IMR-90 (cell line): ENCODE data around the gene BSND. TPM values are rescaled to one million over a fixed set of nuclear protein-coding genes. Genes with fewer than 3 reads are reported as not detected.

Experiments used
- ATAC-seq: fragments of 200-7000 bp; cut with Tn5 transposase; 2 replicates; pipeline ENCODE4 v1.9.1; 2020; ENCODE audit warnings: low read depth, mild to moderate bottlenecking, moderate library complexity
- BruUV-seq: library from RNA; stranded (reverse); fragments of 400-500 nt; replicated peaks from 2 replicates; lab custom pipeline; 2021; lab: Mats Ljungman, UMichigan
- CTCF ChIA-PET: fragments of 300-600 bp; formaldehyde crosslinking; extraction: SDS; loops from one replicate; lab custom pipeline; 2021; ENCODE audit warnings: antibody characterized with exemption; lab: Yijun Ruan, JAX
- POLR2A ChIA-PET: fragments of 300-600 bp; sonication (Branson Sonifier 250); formaldehyde crosslinking; loops from one replicate; lab custom pipeline; 2022; ENCODE audit warnings: antibody characterized with exemption; ENCODE audit not compliant: unreplicated experiment; lab: Charles Lee
- DNase-seq: peaks from one replicate; pipeline ENCODE4 v3.0.0; 2013
- H2AFZ ChIP-seq: replicated peaks from 2 replicates; pipeline ENCODE3; 2013; ENCODE audit warnings: low read length, mild to moderate bottlenecking; ENCODE audit not compliant: poor library complexity
- H2AK5ac ChIP-seq: 2 replicates; pipeline ENCODE4 v1.6.1; 2013; ENCODE audit warnings: low read depth, low read length, inconsistent platforms
- H2AK9ac ChIP-seq: replicated peaks from 2 replicates; pipeline ENCODE3; 2013; ENCODE audit warnings: mild to moderate bottlenecking, low read depth, low read length, moderate library complexity; ENCODE audit not compliant: poor library complexity
- H2BK120ac ChIP-seq: 2 replicates; pipeline ENCODE4 v1.6.1; 2013; ENCODE audit warnings: low read depth, low read length, inconsistent platforms
- H2BK15ac ChIP-seq: 3 replicates; pipeline ENCODE4 v1.6.1; 2013; ENCODE audit warnings: low read depth, low read length, inconsistent platforms
- H2BK20ac ChIP-seq: 2 replicates; pipeline ENCODE4 v1.6.1; 2013; ENCODE audit warnings: low read depth, mild to moderate bottlenecking, inconsistent platforms, low read length, moderate library complexity
- H2BK5ac ChIP-seq: 2 replicates; pipeline ENCODE4 v1.6.1; 2013; ENCODE audit warnings: mild to moderate bottlenecking, low read depth, low read length, inconsistent platforms; ENCODE audit not compliant: poor library complexity, severe bottlenecking
- H3K14ac ChIP-seq: replicated peaks from 2 replicates; pipeline ENCODE4 v1.6.1; 2013; ENCODE audit warnings: low read depth, low read length, inconsistent platforms
- H3K18ac ChIP-seq: 2 replicates; pipeline ENCODE4 v1.6.1; 2013; ENCODE audit warnings: low read depth, low read length, control low read depth
- H3K23ac ChIP-seq: 2 replicates; pipeline ENCODE4 v1.6.1; 2013; ENCODE audit warnings: low read depth, low read length, inconsistent platforms
- H3K27ac ChIP-seq: 2 replicates; pipeline ENCODE4 v1.5.1; 2013; ENCODE audit warnings: mild to moderate bottlenecking, control low read depth, low read length; ENCODE audit not compliant: insufficient read depth
- H3K27me3 ChIP-seq: 2 replicates; pipeline ENCODE4 v1.6.1; 2013; ENCODE audit warnings: low read length; ENCODE audit not compliant: control insufficient read depth, insufficient read depth
- H3K36me3 ChIP-seq: 2 replicates; pipeline ENCODE4 v1.6.1; 2013; ENCODE audit warnings: low read length, mixed read lengths; ENCODE audit not compliant: control insufficient read depth, insufficient read depth
- H3K4ac ChIP-seq: 2 replicates; pipeline ENCODE4 v1.6.1; 2013; ENCODE audit warnings: low read depth, low read length, inconsistent platforms
- H3K4me1 ChIP-seq: 2 replicates; pipeline ENCODE4 v1.6.1; 2013; ENCODE audit warnings: low read length, mixed read lengths; ENCODE audit not compliant: control insufficient read depth, insufficient read depth
- H3K4me2 ChIP-seq: 2 replicates; pipeline ENCODE4 v1.6.1; 2013; ENCODE audit warnings: low read depth, mild to moderate bottlenecking, control low read depth, low read length, moderate library complexity
- H3K4me3 ChIP-seq: 2 replicates; pipeline ENCODE4 v1.5.1; 2013; ENCODE audit warnings: low read depth, mild to moderate bottlenecking, control low read depth, low read length, moderate library complexity; ENCODE audit not compliant: insufficient read depth
- H3K56ac ChIP-seq: 2 replicates; pipeline ENCODE4 v1.6.1; 2013; ENCODE audit warnings: low read length, inconsistent platforms; ENCODE audit not compliant: insufficient read depth; ENCODE audit errors: extremely low read depth
- H3K79me1 ChIP-seq, 2 experiments: 2 replicates each; pipeline ENCODE4 v1.6.1; 2013; ENCODE audit warnings: low read length in 2 of 2, inconsistent platforms in 1 of 2, low read depth in 1 of 2
- H3K9ac ChIP-seq: 2 replicates; pipeline ENCODE4 v1.6.1; 2013; ENCODE audit warnings: low read depth, low read length, control low read depth
- H3K9me1 ChIP-seq: 2 replicates; pipeline ENCODE4 v1.6.1; 2013; ENCODE audit warnings: low read length, inconsistent platforms; ENCODE audit not compliant: insufficient read depth
- H3K9me3 ChIP-seq: 2 replicates; pipeline ENCODE4 v1.6.1; 2013; ENCODE audit warnings: low read length; ENCODE audit not compliant: control insufficient read depth, insufficient read depth
- H4K20me1 ChIP-seq: 2 replicates; pipeline ENCODE4 v1.6.1; 2013; ENCODE audit warnings: low read length, inconsistent platforms; ENCODE audit not compliant: insufficient read depth
- H4K5ac ChIP-seq: 2 replicates; pipeline ENCODE4 v1.6.1; 2013; ENCODE audit warnings: mild to moderate bottlenecking, low read depth, low read length, control low read depth
- H4K8ac ChIP-seq, 2 experiments: 2 replicates each; pipeline ENCODE4 v1.6.1; 2013; ENCODE audit warnings: low read depth in 2 of 2, low read length in 2 of 2, control low read depth in 1 of 2, inconsistent platforms in 1 of 2
- H4K91ac ChIP-seq: 2 replicates; pipeline ENCODE4 v1.6.1; 2013; ENCODE audit warnings: low read depth, low read length, inconsistent platforms; ENCODE audit not compliant: insufficient read depth
- BHLHE40 ChIP-seq: fragments of 150-350 bp; IDR thresholded peaks from 2 replicates; pipeline ENCODE4 v1.6.1; 2016; ENCODE audit warnings: mild to moderate bottlenecking, low read depth, low read length
- CEBPB ChIP-seq: IDR thresholded peaks from 2 replicates; pipeline ENCODE4 v1.6.1; 2012; ENCODE audit warnings: low read depth, low read length, improper control_type of control experiment
- CHD1 ChIP-seq: IDR thresholded peaks from 2 replicates; pipeline ENCODE4 v1.6.1; 2012; ENCODE audit warnings: low read depth, low read length, improper control_type of control experiment
- FOS ChIP-seq: fragments of 150-350 bp; IDR thresholded peaks from 2 replicates; pipeline ENCODE4 v1.6.1; 2016; ENCODE audit warnings: low read depth, low read length
- MAFK ChIP-seq: IDR thresholded peaks from 2 replicates; pipeline ENCODE4 v1.6.1; 2012; ENCODE audit warnings: low read depth, low read length, improper control_type of control experiment
- MAZ ChIP-seq: IDR thresholded peaks from 2 replicates; pipeline ENCODE4 v1.6.1; 2012; ENCODE audit warnings: low read depth, mild to moderate bottlenecking, low read length, improper control_type of control experiment, moderate library complexity, borderline replicate concordance
- MXI1 ChIP-seq: IDR thresholded peaks from 2 replicates; pipeline ENCODE4 v1.6.1; 2012; ENCODE audit warnings: low read depth, mild to moderate bottlenecking, low read length, moderate library complexity, borderline replicate concordance
- NFE2L2 ChIP-seq: fragments of 150-350 bp; IDR thresholded peaks from 2 replicates; pipeline ENCODE4 v1.6.1; 2016; ENCODE audit warnings: low read depth, mild to moderate bottlenecking, low read length
- POLR2A ChIP-seq: IDR thresholded peaks from 2 replicates; pipeline ENCODE4 v1.6.1; 2012; ENCODE audit warnings: mild to moderate bottlenecking, low read depth, low read length
- RAD21 ChIP-seq: IDR thresholded peaks from 2 replicates; pipeline ENCODE4 v1.6.1; 2012; ENCODE audit warnings: low read length, improper control_type of control experiment
- RCOR1 ChIP-seq: IDR thresholded peaks from 2 replicates; pipeline ENCODE4 v1.6.1; 2012; ENCODE audit warnings: mild to moderate bottlenecking, low read length, improper control_type of control experiment; ENCODE audit not compliant: insufficient replicate concordance
- RFX5 ChIP-seq: IDR thresholded peaks from 2 replicates; pipeline ENCODE4 v1.8.0; 2012; ENCODE audit warnings: low read depth, mild to moderate bottlenecking, low read length, moderate library complexity
- SMC3 ChIP-seq: fragments of 150-350 bp; IDR thresholded peaks from 2 replicates; pipeline ENCODE4 v1.6.1; 2016; ENCODE audit warnings: low read depth, mild to moderate bottlenecking, antibody characterized with exemption, low read length, moderate library complexity
- WGBS, 2 experiments: methylation state at CpG; one replicate each; pipeline versions ENCODE4 v1.1.5 to v1.1.7; 2013; ENCODE audit warnings: missing lambda C conversion rate in 2 of 2; ENCODE audit not compliant: insufficient read length in 1 of 2; ENCODE audit errors: extremely low coverage in 2 of 2; 5-methylcytosine and 5-hydroxymethylcytosine counted together
- dilution Hi-C: fragments of 300-500 bp; cut with HindIII; formaldehyde crosslinking; loops from one replicate; pipeline ENCODE4 v1.14.3; 2018; ENCODE audit warnings: low sequenced_read_pairs; ENCODE audit not compliant: unreplicated experiment
- in situ Hi-C: fragments of 300-500 bp; cut with MboI; formaldehyde crosslinking; loops from 3 replicates; pipeline ENCODE4 v1.14.3; 2019; ENCODE audit warnings: low sequenced_read_pairs, inconsistent platforms, mixed read lengths
- intact Hi-C: fragments of 100-400 bp; cut with micrococcal nuclease; formaldehyde crosslinking; loops from 2 replicates; pipeline ENCODE4 v1.10.0; 2022
- polyA plus RNA-seq, 3 experiments: library from polyadenylated mRNA; depleted of rRNA; stranded (reverse); fragments of >200 nt; gene quantifications; 2 replicates each; pipeline ENCODE4 v1.2.3, GENCODE V29; 2012; ENCODE audit warnings: low replicate concordance in 1 of 3
- total RNA-seq: library from RNA; depleted of rRNA; stranded (reverse); fragments of >200 nt; gene quantifications from 2 replicates; pipeline ENCODE4 v1.2.3, GENCODE V29; 2012
- TF ChIP-seq, protein P1 (sequence below): fragments of 150-350 bp; IDR thresholded peaks from 2 replicates; pipeline ENCODE4 v1.6.1; 2016; ENCODE audit warnings: low read depth, mild to moderate bottlenecking, low read length, moderate library complexity, borderline replicate concordance
- TF ChIP-seq, protein P2 (sequence below): conservative IDR thresholded peaks from 2 replicates; pipeline ENCODE4 v1.5.1; 2012; ENCODE audit warnings: mild to moderate bottlenecking, low read depth, low read length, improper control_type of control experiment
- TF ChIP-seq, protein P3 (sequence below): fragments of 150-350 bp; IDR thresholded peaks from 2 replicates; pipeline ENCODE4 v1.6.1; 2017; ENCODE audit warnings: mild to moderate bottlenecking, antibody characterized with exemption, low read length, low read depth

Gene BSND
- total and polyA plus RNA-seq, 2 of the 4 experiments (the other 2 are of a cell fraction) = not detected

DNA sequence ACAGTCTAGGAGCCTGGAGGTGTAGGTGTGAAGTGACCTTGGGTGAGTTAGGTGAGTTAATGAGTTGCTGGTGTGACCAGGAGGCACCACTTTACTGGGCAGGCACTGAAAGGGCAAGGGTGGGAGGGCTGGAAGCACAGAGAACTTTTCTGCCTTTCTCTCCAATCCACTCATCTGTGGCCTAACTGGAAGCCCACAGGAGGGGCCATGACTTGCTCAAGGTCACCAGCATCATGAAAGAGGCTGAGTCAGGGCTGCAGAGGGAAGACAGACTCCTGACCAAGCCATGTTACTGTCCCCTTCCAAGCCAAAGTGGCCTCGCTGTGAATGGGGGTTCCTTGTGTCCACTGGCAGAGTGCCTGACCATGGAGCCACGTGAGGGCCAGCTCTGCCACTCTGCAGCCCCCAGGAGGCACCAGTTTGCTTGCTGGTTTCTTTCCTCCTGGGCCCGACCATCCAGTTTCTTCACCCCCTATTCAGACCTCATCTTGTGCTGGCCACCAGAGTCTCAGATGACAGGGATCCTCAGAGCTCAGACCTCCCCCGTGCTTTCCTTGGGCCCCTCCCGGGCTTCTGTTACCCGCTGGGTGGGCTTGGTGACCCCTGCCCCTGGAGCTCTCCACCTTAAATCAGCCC is 4.3 kb upstream of the BSND start:
- no peak overlapping the region for H2BK20ac ChIP-seq
- peaks cover 63% of the 10 kb centered on the region for H3K27me3 ChIP-seq
- no peak overlapping the region for H4K91ac ChIP-seq
- no peak overlapping the region for H2AFZ ChIP-seq
- no peaks in the 10 kb centered on the region for H3K79me1 ChIP-seq
- dilution Hi-C loops (no loop called here), in situ Hi-C loops (no loop called here), intact Hi-C loops (no loop called here)
- CTCF ChIA-PET = no interaction called here
- peaks cover 7% of the 10 kb centered on the region; the same call in 1 of the 2 replicates for H4K20me1 ChIP-seq
- no peak overlapping the region for H3K56ac ChIP-seq
- no peaks in the 10 kb centered on the region for H3K4me1 ChIP-seq
- no peak overlapping the region for H2BK120ac ChIP-seq
- H3K9me3 ChIP-seq = no peaks in the 10 kb centered on the region
- 20% methylated on average over 1 of the region's 6 CpGs; no CpG with 5 or more reads in 1 of the 2 experiments for WGBS, 2 experiments
- no peak overlapping the region for H3K4ac ChIP-seq
- no peaks in the 10 kb centered on the region for H3K36me3 ChIP-seq
- no peak overlapping the region for H4K8ac ChIP-seq
- POLR2A ChIA-PET = no interaction called here
- H3K23ac ChIP-seq = no peak overlapping the region
- H4K5ac ChIP-seq = no peak overlapping the region
- H3K27ac ChIP-seq = no peak overlapping the region
- no peak overlapping the region for H3K4me3 ChIP-seq
- no peak overlapping the region for H3K18ac ChIP-seq
- no peaks in the 10 kb centered on the region for H3K9me1 ChIP-seq
- no peak for ATAC-seq
- no peak overlapping the region for H3K14ac ChIP-seq
- H2BK5ac ChIP-seq = no peak overlapping the region
- no peak overlapping the region for H3K4me2 ChIP-seq
- DNase-seq = no peak
- no peak for TF ChIP-seq MAFK
- no peak for TF ChIP-seq SMC3
- TF ChIP-seq RFX5 = no peak
- no peak for TF ChIP-seq CEBPB
- no peak for TF ChIP-seq CHD1
- no peak for TF ChIP-seq NFE2L2
- TF ChIP-seq RCOR1 = no peak
- TF ChIP-seq, protein P1, sequence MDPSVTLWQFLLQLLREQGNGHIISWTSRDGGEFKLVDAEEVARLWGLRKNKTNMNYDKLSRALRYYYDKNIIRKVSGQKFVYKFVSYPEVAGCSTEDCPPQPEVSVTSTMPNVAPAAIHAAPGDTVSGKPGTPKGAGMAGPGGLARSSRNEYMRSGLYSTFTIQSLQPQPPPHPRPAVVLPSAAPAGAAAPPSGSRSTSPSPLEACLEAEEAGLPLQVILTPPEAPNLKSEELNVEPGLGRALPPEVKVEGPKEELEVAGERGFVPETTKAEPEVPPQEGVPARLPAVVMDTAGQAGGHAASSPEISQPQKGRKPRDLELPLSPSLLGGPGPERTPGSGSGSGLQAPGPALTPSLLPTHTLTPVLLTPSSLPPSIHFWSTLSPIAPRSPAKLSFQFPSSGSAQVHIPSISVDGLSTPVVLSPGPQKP = no peak
- TF ChIP-seq FOS = no peak
- no peak for TF ChIP-seq RAD21
- no peak for TF ChIP-seq BHLHE40
- TF ChIP-seq, protein P2, sequence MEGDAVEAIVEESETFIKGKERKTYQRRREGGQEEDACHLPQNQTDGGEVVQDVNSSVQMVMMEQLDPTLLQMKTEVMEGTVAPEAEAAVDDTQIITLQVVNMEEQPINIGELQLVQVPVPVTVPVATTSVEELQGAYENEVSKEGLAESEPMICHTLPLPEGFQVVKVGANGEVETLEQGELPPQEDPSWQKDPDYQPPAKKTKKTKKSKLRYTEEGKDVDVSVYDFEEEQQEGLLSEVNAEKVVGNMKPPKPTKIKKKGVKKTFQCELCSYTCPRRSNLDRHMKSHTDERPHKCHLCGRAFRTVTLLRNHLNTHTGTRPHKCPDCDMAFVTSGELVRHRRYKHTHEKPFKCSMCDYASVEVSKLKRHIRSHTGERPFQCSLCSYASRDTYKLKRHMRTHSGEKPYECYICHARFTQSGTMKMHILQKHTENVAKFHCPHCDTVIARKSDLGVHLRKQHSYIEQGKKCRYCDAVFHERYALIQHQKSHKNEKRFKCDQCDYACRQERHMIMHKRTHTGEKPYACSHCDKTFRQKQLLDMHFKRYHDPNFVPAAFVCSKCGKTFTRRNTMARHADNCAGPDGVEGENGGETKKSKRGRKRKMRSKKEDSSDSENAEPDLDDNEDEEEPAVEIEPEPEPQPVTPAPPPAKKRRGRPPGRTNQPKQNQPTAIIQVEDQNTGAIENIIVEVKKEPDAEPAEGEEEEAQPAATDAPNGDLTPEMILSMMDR = no peak
- TF ChIP-seq POLR2A = no peak
- no peak for TF ChIP-seq MAZ
- no peak for TF ChIP-seq MXI1
- TF ChIP-seq, protein P3, sequence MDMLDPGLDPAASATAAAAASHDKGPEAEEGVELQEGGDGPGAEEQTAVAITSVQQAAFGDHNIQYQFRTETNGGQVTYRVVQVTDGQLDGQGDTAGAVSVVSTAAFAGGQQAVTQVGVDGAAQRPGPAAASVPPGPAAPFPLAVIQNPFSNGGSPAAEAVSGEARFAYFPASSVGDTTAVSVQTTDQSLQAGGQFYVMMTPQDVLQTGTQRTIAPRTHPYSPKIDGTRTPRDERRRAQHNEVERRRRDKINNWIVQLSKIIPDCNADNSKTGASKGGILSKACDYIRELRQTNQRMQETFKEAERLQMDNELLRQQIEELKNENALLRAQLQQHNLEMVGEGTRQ = no peak
- no peak overlapping the region for H2BK15ac ChIP-seq
- peak overlapping the region; percentile 24; the same call in 1 of the 2 replicates for H2AK5ac ChIP-seq
- no peak overlapping the region for H3K9ac ChIP-seq
- no TSS peak for BruUV-seq
- H2AK9ac ChIP-seq = no peak overlapping the region
